H1 (cell line): ENCODE data around the gene RBL1.

Experiments used
- CTCF ChIP-seq, 3 experiments: IDR thresholded peaks; 1 replicate in 2 of 3; 2 replicates in 1 of 3; pipeline versions ENCODE4 v1.5.1 to v1.6.1; 2011; ENCODE audit warnings: low read length in 3 of 3, mild to moderate bottlenecking in 3 of 3, inconsistent platforms in 2 of 3, low read depth in 1 of 3, moderate library complexity in 1 of 3; ENCODE audit not compliant: insufficient read depth in 1 of 3; ENCODE audit errors: control extremely low read depth in 1 of 3
- EP300 ChIP-seq, 2 experiments: IDR thresholded peaks; 1 replicate in 1 of 2; 2 replicates in 1 of 2; pipeline ENCODE4 v1.6.1; 2011 to 2012; ENCODE audit warnings: low read depth in 2 of 2, low read length in 2 of 2, mild to moderate bottlenecking in 2 of 2, borderline replicate concordance in 1 of 2, inconsistent platforms in 1 of 2, moderate library complexity in 1 of 2
- EZH2 ChIP-seq: fragments of 200-600 bp; sonication (generic); IDR thresholded peaks from 2 replicates; pipeline ENCODE4 v1.7.1; 2012; ENCODE audit warnings: low read depth, mild to moderate bottlenecking, moderate library complexity, low read length, inconsistent platforms; ENCODE audit not compliant: severe bottlenecking
- HDAC2 ChIP-seq, 2 experiments: fragments of 300-600 bp in 1 of 2; sonication (generic) in 1 of 2; IDR thresholded peaks; 2 replicates each; pipeline ENCODE4 v1.6.1; 2011 to 2012; ENCODE audit warnings: low read depth in 2 of 2, low read length in 2 of 2, mild to moderate bottlenecking in 2 of 2, moderate library complexity in 2 of 2, borderline replicate concordance in 1 of 2, inconsistent platforms in 1 of 2
- JUND ChIP-seq: IDR thresholded peaks from 2 replicates; pipeline ENCODE4 v1.6.1; 2011; ENCODE audit warnings: mild to moderate bottlenecking, improper control_type of control experiment, low read length
- MAX ChIP-seq: IDR thresholded peaks from 2 replicates; pipeline ENCODE4 v1.6.1; 2012; ENCODE audit warnings: inconsistent platforms
- POLR2A ChIP-seq, 2 experiments: IDR thresholded peaks; 1 replicate in 1 of 2; 2 replicates in 1 of 2; pipeline ENCODE4 v1.6.1; 2011; ENCODE audit warnings: low read depth in 2 of 2, low read length in 2 of 2, mild to moderate bottlenecking in 2 of 2; ENCODE audit errors: control extremely low read depth in 1 of 2
- POLR2AphosphoS5 ChIP-seq: IDR thresholded peaks from 2 replicates; pipeline ENCODE4 v1.6.1; 2011; ENCODE audit warnings: low read depth, low read length
- SIN3A ChIP-seq, 2 experiments: IDR thresholded peaks in 1 of 2; conservative IDR thresholded peaks in 1 of 2; 2 replicates each; pipeline ENCODE4 v1.6.1; 2011 to 2012; ENCODE audit warnings: low read length in 2 of 2, improper control_type of control experiment in 1 of 2, low read depth in 1 of 2, mild to moderate bottlenecking in 1 of 2
- SP4 ChIP-seq: IDR thresholded peaks from 2 replicates; pipeline ENCODE4 v1.6.1; 2012; ENCODE audit warnings: low read length, inconsistent platforms
- TAF1 ChIP-seq: IDR thresholded peaks from 2 replicates; pipeline ENCODE4 v1.6.1; 2011; ENCODE audit warnings: mild to moderate bottlenecking, low read depth, low read length
- YY1 ChIP-seq: IDR thresholded peaks from 2 replicates; pipeline ENCODE4 v1.6.1; 2011; ENCODE audit warnings: low read depth, mild to moderate bottlenecking, low read length
- TF ChIP-seq, protein P1 (sequence below): IDR thresholded peaks from 2 replicates; pipeline ENCODE4 v1.6.1; 2012; ENCODE audit warnings: low read length, inconsistent platforms

GRCh38 chr20:37053230-37053950, 42.4 kb downstream of the RBL1 start:
- no peak for TF ChIP-seq EZH2
- no peak for TF ChIP-seq CTCF (IDR thresholded peaks at IDR 0.05; ENCODE audit: control extremely low read depth in 1 of 3, insufficient read depth in 1 of 3, low read depth in 1 of 3, low read length in 3 of 3)
- TF ChIP-seq, protein P1, sequence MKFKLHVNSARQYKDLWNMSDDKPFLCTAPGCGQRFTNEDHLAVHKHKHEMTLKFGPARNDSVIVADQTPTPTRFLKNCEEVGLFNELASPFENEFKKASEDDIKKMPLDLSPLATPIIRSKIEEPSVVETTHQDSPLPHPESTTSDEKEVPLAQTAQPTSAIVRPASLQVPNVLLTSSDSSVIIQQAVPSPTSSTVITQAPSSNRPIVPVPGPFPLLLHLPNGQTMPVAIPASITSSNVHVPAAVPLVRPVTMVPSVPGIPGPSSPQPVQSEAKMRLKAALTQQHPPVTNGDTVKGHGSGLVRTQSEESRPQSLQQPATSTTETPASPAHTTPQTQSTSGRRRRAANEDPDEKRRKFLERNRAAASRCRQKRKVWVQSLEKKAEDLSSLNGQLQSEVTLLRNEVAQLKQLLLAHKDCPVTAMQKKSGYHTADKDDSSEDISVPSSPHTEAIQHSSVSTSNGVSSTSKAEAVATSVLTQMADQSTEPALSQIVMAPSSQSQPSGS = no peak
- no peak for TF ChIP-seq SIN3A (conservative IDR thresholded peaks at IDR 0.05 in 1 of 2, IDR thresholded peaks at IDR 0.05 in 1 of 2; ENCODE audit: low read depth in 1 of 2, low read length in 2 of 2)
- no peak for TF ChIP-seq SP4
- no peak for TF ChIP-seq EP300 (IDR thresholded peaks at IDR 0.05; ENCODE audit: borderline replicate concordance in 1 of 2, low read depth in 2 of 2, low read length in 2 of 2)
- TF ChIP-seq MAX = no peak
- no peak for TF ChIP-seq JUND
- no peak for TF ChIP-seq POLR2A (IDR thresholded peaks at IDR 0.05; ENCODE audit: control extremely low read depth in 1 of 2, low read depth in 2 of 2, low read length in 2 of 2)
- TF ChIP-seq HDAC2 (IDR thresholded peaks at IDR 0.05; ENCODE audit: borderline replicate concordance in 1 of 2, low read depth in 2 of 2, low read length in 2 of 2) = no peak
- no peak for TF ChIP-seq POLR2AphosphoS5
- TF ChIP-seq YY1 = no peak
- no peak for TF ChIP-seq TAF1
